Fibroblast of lung (primary cell): Measurements from ENCODE around the gene RUSC2. TPM values are rescaled to one million over a fixed set of nuclear protein-coding genes. Genes with fewer than 3 reads are reported as not detected.

Source experiments
- DNase-seq, 2 donors: peaks; one replicate each; pipeline versions ENCODE4 v3.0.0 to v3.0.0-alpha.2; 2010; ENCODE audit warnings: low read depth in 2 of 2
- H2AFZ ChIP-seq: 2 replicates; pipeline ENCODE4 v1.5.1; 2012; ENCODE audit warnings: low read length, control low read depth, inconsistent platforms
- H3K27ac ChIP-seq: 2 replicates; pipeline ENCODE4 v1.5.1; 2011; ENCODE audit warnings: low read length, control low read depth; ENCODE audit not compliant: insufficient read depth
- H3K27me3 ChIP-seq: 2 replicates; pipeline ENCODE4 v1.5.1; 2011; ENCODE audit warnings: mild to moderate bottlenecking, low read length; ENCODE audit not compliant: control insufficient read depth, insufficient read depth
- H3K36me3 ChIP-seq: 2 replicates; pipeline ENCODE4 v1.5.1; 2011; ENCODE audit warnings: low read length; ENCODE audit not compliant: control insufficient read depth, insufficient read depth
- H3K4me1 ChIP-seq: 2 replicates; pipeline ENCODE4 v1.5.1; 2011; ENCODE audit warnings: low read length; ENCODE audit not compliant: control insufficient read depth, insufficient read depth; ENCODE audit errors: extremely low read depth
- H3K4me2 ChIP-seq: 2 replicates; pipeline ENCODE4 v1.5.1; 2011; ENCODE audit warnings: low read length, control low read depth; ENCODE audit not compliant: insufficient read depth; ENCODE audit errors: extremely low read depth
- H3K4me3 ChIP-seq, 4 experiments: fragments of 200-600 bp in 1 of 4; sonication (generic) in 1 of 4; replicated peaks in 1 of 4; 2 replicates each; pipeline ENCODE4 v1.5.1; 2011 to 2016; ENCODE audit warnings: low read length in 4 of 4, low read depth in 3 of 4, mild to moderate bottlenecking in 3 of 4, control low read depth in 2 of 4, inconsistent platforms in 1 of 4, mixed read lengths in 1 of 4; ENCODE audit not compliant: insufficient read depth in 1 of 4; ENCODE audit errors: control extremely low read depth in 1 of 4
- H3K79me2 ChIP-seq: 2 replicates; pipeline ENCODE4 v1.5.1; 2012; ENCODE audit warnings: mild to moderate bottlenecking, low read length, inconsistent platforms; ENCODE audit not compliant: control insufficient read depth, insufficient read depth
- H3K9ac ChIP-seq: 2 replicates; pipeline ENCODE4 v1.5.1; 2011; ENCODE audit warnings: mild to moderate bottlenecking, low read length, control low read depth; ENCODE audit not compliant: insufficient read depth
- H3K9me3 ChIP-seq: 2 replicates; pipeline ENCODE4 v1.5.1; 2012; ENCODE audit warnings: low read depth, low read length; ENCODE audit not compliant: control insufficient read depth, insufficient read depth
- H4K20me1 ChIP-seq: 2 replicates; pipeline ENCODE4 v1.5.1; 2011; ENCODE audit warnings: low read length; ENCODE audit not compliant: control insufficient read depth, insufficient read depth; ENCODE audit errors: extremely low read depth
- CTCF ChIP-seq, 2 donors: IDR thresholded peaks in 1 of 2; conservative IDR thresholded peaks in 1 of 2; 1 replicate in 1 of 2; 2 replicates in 1 of 2; pipeline ENCODE4 v1.5.1; 2011 to 2012; ENCODE audit warnings: low read length in 2 of 2, control low read depth in 1 of 2, inconsistent platforms in 1 of 2, low read depth in 1 of 2, mild to moderate bottlenecking in 1 of 2
- EZH2 ChIP-seq: IDR thresholded peaks from 2 replicates; pipeline ENCODE4 v1.5.1; 2012; ENCODE audit warnings: low read length, control low read depth, mild to moderate bottlenecking; ENCODE audit errors: missing control alignments
- polyA plus RNA-seq, 2 donors: library from polyadenylated mRNA; depleted of rRNA in 1 of 2; stranded (reverse) in 1 of 2; unstranded in 1 of 2; fragments of >200 nt; gene quantifications; 2 replicates each; pipeline ENCODE4 v1.2.1, GENCODE V29; 2011 to 2012; ENCODE audit warnings: missing spikeins in 1 of 2
- total RNA-seq: library from RNA; depleted of rRNA; stranded (reverse); fragments of >200 nt; gene quantifications from 2 replicates; pipeline ENCODE4 v1.2.1, GENCODE V29; 2014

The RUSC2 gene
- total and polyA plus RNA-seq, 2 donors (not counting 1 experiment from before 2014, with no cell fraction given) = 14.8 to 15.5 TPM

GRCh38 chr9:35515766-35516165, 25.9 kb downstream of the RUSC2 start:
- Histone ChIP-seq H3K79me2 (peaks cover 48% of the 10 kb centered on the region), H3K4me3 (no peak overlapping the region), H4K20me1 (no peaks in the 10 kb centered on the region), H3K27me3 (no peaks in the 10 kb centered on the region), H2AFZ (no peak overlapping the region), H3K27ac (peak overlapping the region; percentile 88), H3K4me1 (peaks cover 50% of the 10 kb centered on the region), H3K9ac (no peak overlapping the region), H3K4me2 (peak overlapping the region; percentile 75), H3K9me3 (no peaks in the 10 kb centered on the region), H3K36me3 (no peaks in the 10 kb centered on the region)
- peak in 1 of 2 donors; percentile 44 for DNase-seq
- TF ChIP-seq CTCF (conservative IDR thresholded peaks at IDR 0.05 in 1 of 2, IDR thresholded peaks at IDR 0.05 in 1 of 2; ENCODE audit: low read depth in 1 of 2, low read length in 2 of 2) (no peak), EZH2 (no peak)

GRCh38 chr9:35516479-35516878, 26.6 kb downstream of the RUSC2 start:
- Histone ChIP-seq H3K9ac (no peak overlapping the region), H4K20me1 (no peaks in the 10 kb centered on the region), H3K27me3 (no peaks in the 10 kb centered on the region), H3K27ac (peak overlapping the region; percentile 88), H3K4me2 (peak overlapping the region; percentile 75), H3K4me3 (no peak overlapping the region), H3K36me3 (no peaks in the 10 kb centered on the region), H3K9me3 (no peaks in the 10 kb centered on the region), H3K79me2 (peaks cover 55% of the 10 kb centered on the region), H2AFZ (no peak overlapping the region), H3K4me1 (peaks cover 49% of the 10 kb centered on the region)
- TF ChIP-seq EZH2 (no peak), CTCF (conservative IDR thresholded peaks at IDR 0.05 in 1 of 2, IDR thresholded peaks at IDR 0.05 in 1 of 2; ENCODE audit: low read depth in 1 of 2, low read length in 2 of 2) (no peak)
- DNase-seq = peak; percentile 50 to 92

GRCh38 chr9:35517131-35517530, 27.2 kb downstream of the RUSC2 start:
- Histone ChIP-seq H3K27me3 (no peaks in the 10 kb centered on the region), H2AFZ (no peak overlapping the region), H3K9ac (peak overlapping the region; percentile 18), H3K4me2 (peak overlapping the region; percentile 75), H3K36me3 (no peaks in the 10 kb centered on the region), H3K9me3 (no peaks in the 10 kb centered on the region), H4K20me1 (no peaks in the 10 kb centered on the region), H3K4me3 (no peak overlapping the region), H3K27ac (peak overlapping the region; percentile 88), H3K79me2 (peaks cover 62% of the 10 kb centered on the region), H3K4me1 (peaks cover 53% of the 10 kb centered on the region)
- DNase-seq = peak; percentile 26 to 53
- TF ChIP-seq EZH2 = no peak
- TF ChIP-seq CTCF (conservative IDR thresholded peaks at IDR 0.05 in 1 of 2, IDR thresholded peaks at IDR 0.05 in 1 of 2; ENCODE audit: low read depth in 1 of 2, low read length in 2 of 2) = no peak
